Mesenchymal stem cell (in vitro differentiated cells and primary cell): Measurements from ENCODE around the gene KIF26B.

Experiments
- DNase-seq: peaks from one replicate; pipeline ENCODE4 v3.0.0-alpha.2; 2013
- H2AFZ ChIP-seq: one replicate; pipeline ENCODE4 v1.6.1; 2013; ENCODE audit warnings: low read depth, mild to moderate bottlenecking, control low read depth, inconsistent platforms, low read length, moderate library complexity
- H2AK5ac ChIP-seq: 2 replicates; pipeline ENCODE4 v1.6.1; 2013; ENCODE audit warnings: low read length, moderate library complexity, mild to moderate bottlenecking, inconsistent platforms; ENCODE audit not compliant: severe bottlenecking
- H2BK120ac ChIP-seq: one replicate; pipeline ENCODE4 v1.6.1; 2013; ENCODE audit warnings: low read depth, mild to moderate bottlenecking, inconsistent platforms, low read length, moderate library complexity
- H2BK12ac ChIP-seq, 2 experiments: one replicate each; pipeline ENCODE4 v1.6.1; 2013; ENCODE audit warnings: inconsistent platforms in 2 of 2, low read length in 2 of 2, mild to moderate bottlenecking in 2 of 2, moderate library complexity in 2 of 2, control low read depth in 1 of 2
- H2BK15ac ChIP-seq: one replicate; pipeline ENCODE4 v1.6.1; 2013; ENCODE audit warnings: mild to moderate bottlenecking, low read depth, inconsistent platforms; ENCODE audit not compliant: poor library complexity, severe bottlenecking
- H2BK5ac ChIP-seq: 2 replicates; pipeline ENCODE4 v1.6.1; 2013; ENCODE audit warnings: low read depth, mild to moderate bottlenecking, low read length, control low read depth, inconsistent platforms; ENCODE audit not compliant: poor library complexity, severe bottlenecking
- H3K14ac ChIP-seq, 2 experiments: one replicate each; pipeline ENCODE4 v1.6.1; 2013; ENCODE audit warnings: inconsistent platforms in 2 of 2, low read length in 2 of 2, control low read depth in 1 of 2, mild to moderate bottlenecking in 1 of 2, moderate library complexity in 1 of 2
- H3K18ac ChIP-seq, 2 experiments: one replicate each; pipeline ENCODE4 v1.6.1; 2013; ENCODE audit warnings: inconsistent platforms in 2 of 2, low read length in 2 of 2, control low read depth in 1 of 2, low read depth in 1 of 2, mild to moderate bottlenecking in 1 of 2
- H3K23ac ChIP-seq, 2 experiments: one replicate each; pipeline ENCODE4 v1.6.1; 2013; ENCODE audit warnings: inconsistent platforms in 2 of 2, low read length in 2 of 2, mild to moderate bottlenecking in 2 of 2, moderate library complexity in 2 of 2, control low read depth in 1 of 2
- H3K27ac ChIP-seq: 2 replicates; pipeline ENCODE4 v1.5.1; 2013; ENCODE audit warnings: mild to moderate bottlenecking, moderate library complexity, low read length, control low read depth, inconsistent platforms; ENCODE audit not compliant: poor library complexity, severe bottlenecking
- H3K27me3 ChIP-seq, 2 experiments: 2 replicates each; pipeline versions ENCODE4 v1.6.1 to v1.7.0; 2013; ENCODE audit warnings: low read length in 2 of 2, mild to moderate bottlenecking in 2 of 2, moderate library complexity in 2 of 2, control low read depth in 1 of 2, inconsistent platforms in 1 of 2; ENCODE audit not compliant: control insufficient read depth in 1 of 2, insufficient read depth in 1 of 2
- H3K36me3 ChIP-seq, 2 experiments: 2 replicates each; pipeline versions ENCODE4 v1.6.1 to v1.7.0; 2013; ENCODE audit warnings: low read length in 2 of 2, control low read depth in 1 of 2, inconsistent platforms in 1 of 2, low read depth in 1 of 2, mild to moderate bottlenecking in 1 of 2; ENCODE audit not compliant: insufficient read depth in 2 of 2, control insufficient read depth in 1 of 2
- H3K4ac ChIP-seq, 2 experiments: one replicate each; pipeline ENCODE4 v1.6.1; 2013; ENCODE audit warnings: inconsistent platforms in 2 of 2, low read length in 2 of 2, mild to moderate bottlenecking in 2 of 2, moderate library complexity in 2 of 2, control low read depth in 1 of 2, low read depth in 1 of 2
- H3K4me1 ChIP-seq: 2 replicates; pipeline ENCODE4 v1.6.1; 2013; ENCODE audit warnings: low read depth, low read length, control low read depth; ENCODE audit not compliant: control insufficient read depth, insufficient read depth
- H3K4me2 ChIP-seq: 2 replicates; pipeline ENCODE4 v1.6.1; 2013; ENCODE audit warnings: low read length, mild to moderate bottlenecking, inconsistent platforms; ENCODE audit not compliant: poor library complexity, severe bottlenecking
- H3K4me3 ChIP-seq, 2 experiments: 2 replicates each; pipeline versions ENCODE4 v1.5.1 to v1.7.0; 2013; ENCODE audit warnings: low read length in 2 of 2, mild to moderate bottlenecking in 2 of 2, control low read depth in 1 of 2, low read depth in 1 of 2; ENCODE audit not compliant: insufficient read depth in 1 of 2
- H3K79me1 ChIP-seq: replicated peaks from 2 replicates; pipeline ENCODE4 v1.6.1; 2013; ENCODE audit warnings: mild to moderate bottlenecking, control low read depth, low read length, inconsistent platforms; ENCODE audit not compliant: poor library complexity, severe bottlenecking
- H3K9ac ChIP-seq: 2 replicates; pipeline ENCODE4 v1.7.0; 2013; ENCODE audit warnings: mild to moderate bottlenecking, low read length, moderate library complexity
- H3K9me3 ChIP-seq: 2 replicates; pipeline ENCODE4 v1.7.0; 2013; ENCODE audit warnings: mild to moderate bottlenecking, low read length; ENCODE audit not compliant: control insufficient read depth
- H4K8ac ChIP-seq: one replicate; pipeline ENCODE4 v1.6.1; 2013; ENCODE audit warnings: inconsistent platforms, mild to moderate bottlenecking, low read length, moderate library complexity
- H4K91ac ChIP-seq: one replicate; pipeline ENCODE4 v1.6.1; 2013; ENCODE audit warnings: mild to moderate bottlenecking, low read length, inconsistent platforms
- WGBS: methylation state at CpG from one replicate; pipeline ENCODE4 v1.1.7; 2013; ENCODE audit warnings: mixed read lengths; 5-methylcytosine and 5-hydroxymethylcytosine counted together

KIF26B gene

GRCh38 chr1:245493029-245493428 lies 338.2 kb downstream of the KIF26B start:
- Histone ChIP-seq H3K14ac (no peak overlapping the region), H3K23ac (no peak overlapping the region), H3K27ac (no peak overlapping the region), H2BK5ac (no peak overlapping the region), H2BK12ac (no peak overlapping the region), H3K9me3 (peaks cover 2% of the 10 kb centered on the region), H3K79me1 (no peaks in the 10 kb centered on the region), H3K4me2 (no peak overlapping the region), H2BK120ac (no peak overlapping the region), H3K4me1 (no peaks in the 10 kb centered on the region), H3K9ac (no peak overlapping the region), H2AK5ac (no peak overlapping the region), H4K91ac (no peak overlapping the region), H3K4me3 (no peak overlapping the region), H3K4ac (no peak overlapping the region), H3K36me3 (no peaks in the 10 kb centered on the region), H2BK15ac (no peak overlapping the region), H4K8ac (no peak overlapping the region), H3K18ac (no peak overlapping the region), H3K27me3 (peaks cover 0 to 5% of the 10 kb centered on the region in 2 experiments), H2AFZ (no peak overlapping the region)
- DNase-seq, result no peak
- 80% methylated on average over 5 of the region's 5 CpGs for WGBS

- no peak overlapping the region for H3K27ac ChIP-seq
- no peak overlapping the region for H2AFZ ChIP-seq
- no peak overlapping the region for H3K4me3 ChIP-seq
- no peak overlapping the region for H4K91ac ChIP-seq
- no peak overlapping the region for H2BK5ac ChIP-seq
- H3K9me3 ChIP-seq, result peaks cover 2% of the 10 kb centered on the region
- no peak overlapping the region for H3K9ac ChIP-seq
- no peak overlapping the region for H3K23ac ChIP-seq
- H2BK120ac ChIP-seq, result no peak overlapping the region
- H3K4me1 ChIP-seq, result no peaks in the 10 kb centered on the region
- 46% methylated on average over 1 of the region's 5 CpGs for WGBS
- no peaks in the 10 kb centered on the region for H3K36me3 ChIP-seq
- no peak for DNase-seq
- no peak overlapping the region for H3K4ac ChIP-seq
- no peak overlapping the region for H2BK15ac ChIP-seq
- H2AK5ac ChIP-seq, result no peak overlapping the region
- H2BK12ac ChIP-seq, result no peak overlapping the region
- no peak overlapping the region for H3K14ac ChIP-seq
- no peak overlapping the region for H3K18ac ChIP-seq
- H3K79me1 ChIP-seq, result no peaks in the 10 kb centered on the region
- H4K8ac ChIP-seq, result no peak overlapping the region
- H3K27me3 ChIP-seq, result no peaks in the 10 kb centered on the region
- no peak overlapping the region for H3K4me2 ChIP-seq
These were observed 340.9 kb downstream of the KIF26B start for GRCh38 chr1:245495681-245496080.

GRCh38 chr1:245500546-245500945 lies 345.8 kb downstream of the KIF26B start:
- Histone ChIP-seq H3K27ac (no peak overlapping the region), H3K4me3 (no peak overlapping the region), H3K9me3 (no peaks in the 10 kb centered on the region), H3K4ac (no peak overlapping the region), H2BK5ac (no peak overlapping the region), H2AK5ac (no peak overlapping the region), H3K23ac (no peak overlapping the region), H3K36me3 (no peaks in the 10 kb centered on the region), H4K91ac (no peak overlapping the region), H3K27me3 (no peaks in the 10 kb centered on the region), H2BK120ac (no peak overlapping the region), H3K18ac (no peak overlapping the region), H3K4me2 (no peak overlapping the region), H3K9ac (no peak overlapping the region), H3K4me1 (no peaks in the 10 kb centered on the region), H2BK15ac (peak overlapping the region; percentile 36), H3K79me1 (no peaks in the 10 kb centered on the region), H2BK12ac (no peak overlapping the region), H2AFZ (no peak overlapping the region), H4K8ac (no peak overlapping the region), H3K14ac (no peak overlapping the region)
- 88% methylated on average over 6 of the region's 7 CpGs for WGBS
- peak; percentile 66 for DNase-seq

DNA sequence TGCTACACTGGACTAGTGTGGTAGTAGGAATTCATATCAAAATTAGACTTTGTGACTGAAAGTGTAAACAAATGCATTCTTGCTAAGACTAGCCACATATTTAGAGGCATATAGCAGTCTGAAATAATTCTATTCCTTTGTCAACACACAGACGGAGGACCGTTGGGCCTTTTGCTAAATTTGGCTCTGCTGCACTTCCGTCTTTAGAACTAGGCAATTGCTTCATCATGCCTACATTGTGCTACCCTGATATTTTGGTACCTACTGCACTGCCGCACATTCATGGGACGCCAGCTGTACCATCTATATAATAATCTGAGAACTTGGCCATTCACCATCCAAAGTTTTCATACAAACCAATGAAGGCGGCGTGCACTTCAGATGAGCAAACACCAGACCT lies 346.8 kb downstream of the KIF26B start:
- Histone ChIP-seq H3K18ac (no peak overlapping the region), H4K91ac (no peak overlapping the region), H2AFZ (no peak overlapping the region), H3K4me2 (no peak overlapping the region), H3K27me3 (no peaks in the 10 kb centered on the region), H2BK120ac (no peak overlapping the region), H3K9me3 (no peaks in the 10 kb centered on the region), H4K8ac (no peak overlapping the region), H3K14ac (no peak overlapping the region), H3K4me3 (no peak overlapping the region), H3K23ac (no peak overlapping the region), H3K79me1 (no peaks in the 10 kb centered on the region), H3K27ac (no peak overlapping the region), H2BK15ac (no peak overlapping the region), H3K9ac (no peak overlapping the region), H3K36me3 (no peaks in the 10 kb centered on the region), H3K4ac (no peak overlapping the region), H2AK5ac (no peak overlapping the region), H2BK12ac (no peak overlapping the region), H3K4me1 (no peaks in the 10 kb centered on the region), H2BK5ac (no peak overlapping the region)
- DNase-seq, result no peak
- WGBS, result 97% methylated on average over 7 of the region's 7 CpGs
